Measurements from ENCODE around the gene LPCAT2. TPM values are rescaled to one million over a fixed set of nuclear protein-coding genes. Genes with fewer than 3 reads are reported as not detected.

LPCAT2 gene
- total RNA-seq, 1 experiment from 2014 or later, result 5.0 TPM

DNA sequence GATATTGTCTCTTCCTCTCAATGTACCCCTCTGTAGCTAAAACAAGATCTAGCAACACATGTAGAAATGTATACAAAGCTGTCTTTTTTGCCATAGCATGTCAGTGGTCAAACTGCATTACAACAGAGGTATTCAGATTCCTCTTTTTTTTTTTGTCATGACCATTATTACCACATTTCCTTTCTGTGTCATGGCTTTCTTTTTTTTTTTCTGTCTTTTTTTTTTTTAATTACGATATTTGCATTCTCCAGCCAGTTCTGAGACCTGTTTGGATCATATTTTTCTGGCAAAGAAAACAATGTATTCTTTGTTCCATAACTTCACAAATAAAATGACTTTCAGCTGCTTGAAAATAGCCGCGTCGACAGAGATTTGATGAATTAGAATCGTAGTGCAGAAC is 30.2 kb downstream of the LPCAT2 start:
- Histone ChIP-seq H3K36me3 (replicated peaks; ENCODE audit: control insufficient read depth, insufficient read depth, low read length) (no peaks in the 10 kb centered on the region), H3K27me3 (ENCODE audit: control insufficient read depth, insufficient read depth, low read length) (no peaks in the 10 kb centered on the region), H3K4me3 (ENCODE audit: insufficient read depth, low read depth, low read length) (no peak overlapping the region)
- DNase-seq, result no peak

DNA sequence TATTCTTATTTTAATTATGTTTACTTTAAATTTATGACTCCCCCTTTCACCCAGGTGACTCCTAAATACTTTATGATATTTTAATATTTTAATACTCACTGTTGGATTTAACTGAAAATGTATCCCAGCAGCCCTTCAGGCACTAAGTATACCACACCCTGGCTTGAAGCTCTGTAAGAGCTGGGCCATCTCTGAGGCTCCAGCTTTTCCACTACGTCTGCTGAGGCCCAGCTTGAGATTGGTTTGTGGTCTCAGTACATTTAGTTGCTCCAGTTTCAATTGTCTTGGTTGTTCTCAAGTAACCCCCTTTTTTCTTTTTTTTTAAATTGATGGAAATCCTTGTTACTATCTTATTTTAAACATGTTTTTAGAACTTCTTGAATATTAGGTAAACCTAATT is 30.6 kb downstream of the LPCAT2 start:
- no peak for DNase-seq
- Histone ChIP-seq H3K4me3 (ENCODE audit: insufficient read depth, low read depth, low read length) (no peak overlapping the region), H3K27me3 (ENCODE audit: control insufficient read depth, insufficient read depth, low read length) (no peaks in the 10 kb centered on the region), H3K36me3 (replicated peaks; ENCODE audit: control insufficient read depth, insufficient read depth, low read length) (no peaks in the 10 kb centered on the region)

GRCh38 chr16:55540221-55540620 is 31.3 kb downstream of the LPCAT2 start:
- H3K36me3 ChIP-seq (replicated peaks; ENCODE audit: control insufficient read depth, insufficient read depth, low read length), result no peaks in the 10 kb centered on the region
- no peak overlapping the region for H3K4me3 ChIP-seq (ENCODE audit: insufficient read depth, low read depth, low read length)
- DNase-seq, result no peak
- no peaks in the 10 kb centered on the region for H3K27me3 ChIP-seq (ENCODE audit: control insufficient read depth, insufficient read depth, low read length)

- no peaks in the 10 kb centered on the region for H3K36me3 ChIP-seq (replicated peaks; ENCODE audit: control insufficient read depth, insufficient read depth, low read length)
- H3K4me3 ChIP-seq (ENCODE audit: insufficient read depth, low read depth, low read length), result no peak overlapping the region
- DNase-seq, result no peak
- no peaks in the 10 kb centered on the region for H3K27me3 ChIP-seq (ENCODE audit: control insufficient read depth, insufficient read depth, low read length)
Observed at GRCh38 chr16:55542459-55543082, 33.7 kb downstream of the LPCAT2 start.

- Histone ChIP-seq H3K36me3 (replicated peaks; ENCODE audit: control insufficient read depth, insufficient read depth, low read length) (no peaks in the 10 kb centered on the region), H3K27me3 (ENCODE audit: control insufficient read depth, insufficient read depth, low read length) (no peaks in the 10 kb centered on the region), H3K4me3 (ENCODE audit: insufficient read depth, low read depth, low read length) (no peak overlapping the region)
- DNase-seq, result peak; percentile 4
Observed at GRCh38 chr16:55543472-55543871, 34.6 kb downstream of the LPCAT2 start.

- H3K4me3 ChIP-seq (ENCODE audit: insufficient read depth, low read depth, low read length), result no peak overlapping the region
- no peaks in the 10 kb centered on the region for H3K27me3 ChIP-seq (ENCODE audit: control insufficient read depth, insufficient read depth, low read length)
- no peaks in the 10 kb centered on the region for H3K36me3 ChIP-seq (replicated peaks; ENCODE audit: control insufficient read depth, insufficient read depth, low read length)
- no peak for DNase-seq
Observed at GRCh38 chr16:55552621-55553020, 43.7 kb downstream of the LPCAT2 start.

GRCh38 chr16:55555436-55555835 is 46.6 kb downstream of the LPCAT2 start:
- no peaks in the 10 kb centered on the region for H3K36me3 ChIP-seq (replicated peaks; ENCODE audit: control insufficient read depth, insufficient read depth, low read length)
- H3K27me3 ChIP-seq (ENCODE audit: control insufficient read depth, insufficient read depth, low read length), result no peaks in the 10 kb centered on the region
- no peak for DNase-seq
- H3K4me3 ChIP-seq (ENCODE audit: insufficient read depth, low read depth, low read length), result no peak overlapping the region

DNA sequence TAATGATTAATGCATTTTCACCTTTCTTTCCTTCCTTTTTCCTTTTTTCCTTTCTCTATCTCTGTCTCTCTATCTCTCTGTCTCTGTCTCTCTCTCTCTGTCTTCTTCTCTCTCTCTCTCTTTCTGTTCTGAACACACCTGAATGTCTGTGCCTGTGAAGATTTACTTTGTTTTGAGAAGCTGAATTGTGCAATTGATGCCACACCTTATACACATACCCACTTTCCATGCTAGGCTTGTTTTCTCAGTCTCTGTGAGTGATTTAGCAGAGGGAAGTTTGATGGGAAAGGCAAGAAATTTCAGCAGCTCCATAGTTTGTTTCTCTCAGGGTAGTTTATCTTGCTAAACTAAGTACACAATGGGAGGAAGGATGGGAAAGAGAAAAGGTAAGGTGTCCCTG is 48.3 kb downstream of the LPCAT2 start:
- Histone ChIP-seq H3K27me3 (ENCODE audit: control insufficient read depth, insufficient read depth, low read length) (no peaks in the 10 kb centered on the region), H3K4me3 (ENCODE audit: insufficient read depth, low read depth, low read length) (no peak overlapping the region), H3K36me3 (replicated peaks; ENCODE audit: control insufficient read depth, insufficient read depth, low read length) (no peaks in the 10 kb centered on the region)
- no peak for DNase-seq

GRCh38 chr16:55559233-55559632 is 50.4 kb downstream of the LPCAT2 start:
- Histone ChIP-seq H3K36me3 (replicated peaks; ENCODE audit: control insufficient read depth, insufficient read depth, low read length) (no peaks in the 10 kb centered on the region), H3K27me3 (ENCODE audit: control insufficient read depth, insufficient read depth, low read length) (no peaks in the 10 kb centered on the region), H3K4me3 (ENCODE audit: insufficient read depth, low read depth, low read length) (no peak overlapping the region)
- no peak for DNase-seq

DNA sequence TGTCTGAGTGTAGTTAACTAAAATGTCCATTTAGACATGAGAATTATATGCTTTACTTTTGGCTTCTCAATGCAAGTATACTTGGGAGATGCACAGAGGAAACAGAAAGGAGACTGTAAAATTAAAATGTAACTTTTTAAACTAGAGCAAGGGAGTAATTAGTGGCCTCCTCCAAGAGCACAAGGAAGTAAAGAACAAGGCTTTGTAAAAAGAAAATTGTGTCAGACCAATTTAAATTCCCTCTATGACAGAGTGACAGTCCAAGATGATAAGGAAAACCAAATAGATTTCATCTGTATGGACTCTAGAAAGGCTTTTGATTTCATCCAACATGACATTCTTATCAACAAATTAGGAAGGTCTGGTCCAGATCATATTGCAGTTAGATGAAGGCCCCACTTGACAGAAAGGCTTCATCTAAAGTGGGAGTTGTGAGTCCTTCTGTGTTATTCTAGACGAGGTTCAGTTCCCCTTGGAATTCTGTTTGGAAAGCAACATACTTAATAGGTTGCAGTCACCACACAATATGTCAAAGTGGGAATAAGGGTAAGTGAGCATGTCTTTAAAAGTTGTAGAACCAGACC is 51.2 kb downstream of the LPCAT2 start:
- Histone ChIP-seq H3K36me3 (replicated peaks; ENCODE audit: control insufficient read depth, insufficient read depth, low read length) (no peaks in the 10 kb centered on the region), H3K4me3 (ENCODE audit: insufficient read depth, low read depth, low read length) (no peak overlapping the region), H3K27me3 (ENCODE audit: control insufficient read depth, insufficient read depth, low read length) (no peaks in the 10 kb centered on the region)
- no peak for DNase-seq

GRCh38 chr16:55561319-55561848 is 52.5 kb downstream of the LPCAT2 start:
- no peak for DNase-seq
- H3K4me3 ChIP-seq (ENCODE audit: insufficient read depth, low read depth, low read length), result no peak overlapping the region
- no peaks in the 10 kb centered on the region for H3K27me3 ChIP-seq (ENCODE audit: control insufficient read depth, insufficient read depth, low read length)
- H3K36me3 ChIP-seq (replicated peaks; ENCODE audit: control insufficient read depth, insufficient read depth, low read length), result no peaks in the 10 kb centered on the region

DNA sequence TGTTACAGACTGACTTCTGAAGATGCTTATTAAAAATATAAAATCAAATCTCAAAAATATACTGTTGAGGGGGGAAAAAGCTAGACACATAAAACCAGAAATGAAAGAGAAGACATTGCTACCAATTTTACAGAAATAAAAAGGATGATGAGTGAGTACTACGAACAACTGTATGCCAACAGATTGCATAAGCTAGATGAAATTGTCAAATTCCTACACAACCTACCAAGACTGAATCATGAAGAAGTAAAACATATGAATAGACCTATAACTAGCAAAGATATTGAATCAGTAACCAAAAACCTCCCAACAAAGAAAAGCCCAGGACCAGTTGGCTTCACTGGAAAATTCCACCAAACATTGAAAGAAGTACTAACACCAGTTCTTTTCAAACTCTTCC is 54.1 kb downstream of the LPCAT2 start:
- H3K27me3 ChIP-seq (ENCODE audit: control insufficient read depth, insufficient read depth, low read length), result no peaks in the 10 kb centered on the region
- H3K4me3 ChIP-seq (ENCODE audit: insufficient read depth, low read depth, low read length), result no peak overlapping the region
- H3K36me3 ChIP-seq (replicated peaks; ENCODE audit: control insufficient read depth, insufficient read depth, low read length), result no peaks in the 10 kb centered on the region
- no peak for DNase-seq

GRCh38 chr16:55563797-55564196 is 54.9 kb downstream of the LPCAT2 start:
- Histone ChIP-seq H3K36me3 (replicated peaks; ENCODE audit: control insufficient read depth, insufficient read depth, low read length) (no peaks in the 10 kb centered on the region), H3K27me3 (ENCODE audit: control insufficient read depth, insufficient read depth, low read length) (no peaks in the 10 kb centered on the region), H3K4me3 (ENCODE audit: insufficient read depth, low read depth, low read length) (no peak overlapping the region)
- no peak for DNase-seq

- H3K36me3 ChIP-seq (replicated peaks; ENCODE audit: control insufficient read depth, insufficient read depth, low read length), result no peaks in the 10 kb centered on the region
Observed at GRCh38 chr16:55565086-55565485, 56.2 kb downstream of the LPCAT2 start.

DNA sequence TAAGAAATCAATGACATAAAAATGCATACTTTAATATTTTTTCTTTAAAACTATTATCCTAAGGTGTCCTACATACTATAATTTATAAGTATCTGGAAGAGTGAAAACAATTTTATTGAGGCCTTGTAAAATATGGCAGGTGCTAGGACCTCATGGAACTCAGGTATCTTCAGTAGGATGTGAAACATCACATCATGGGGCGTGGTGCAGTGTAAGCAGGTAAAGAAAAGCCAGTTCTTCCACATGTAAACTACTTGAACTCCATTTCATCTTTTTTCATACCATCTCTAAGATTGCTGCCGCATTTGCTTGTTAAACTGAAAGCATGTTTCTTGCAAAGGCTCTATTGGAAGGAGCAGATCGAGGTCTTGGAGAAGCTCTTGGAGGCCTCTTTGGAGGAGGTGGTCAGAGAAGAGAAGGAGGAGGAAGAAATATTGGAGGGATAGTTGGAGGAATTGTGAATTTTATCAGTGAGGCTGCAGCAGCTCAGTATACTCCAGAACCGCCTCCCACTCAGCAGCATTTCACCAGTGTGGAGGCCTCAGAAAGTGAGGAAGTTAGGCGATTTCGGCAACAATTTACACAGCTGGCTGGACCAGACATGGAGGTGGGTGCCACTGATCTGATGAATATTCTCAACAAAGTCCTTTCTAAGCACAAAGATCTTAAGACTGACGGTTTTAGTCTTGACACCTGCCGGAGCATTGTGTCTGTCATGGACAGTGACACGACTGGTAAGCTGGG is 57.7 kb downstream of the LPCAT2 start, which contains the start of gene CAPNS2:
Gene CAPNS2, plus strand, starts transcription at position 253 of the 744 bp plus-strand sequence. Its CDS starts 73 bp downstream, at position 326.
- no peaks in the 10 kb centered on the region for H3K27me3 ChIP-seq (ENCODE audit: control insufficient read depth, insufficient read depth, low read length)
- no peak within 1 kb of the TSS for H3K4me3 ChIP-seq (ENCODE audit: insufficient read depth, low read depth, low read length)
- no peaks in the 10 kb centered on the region for H3K36me3 ChIP-seq (replicated peaks; ENCODE audit: control insufficient read depth, insufficient read depth, low read length)
- no peak for DNase-seq

More at GRCh38 chr16:55565086-55565485, 56.2 kb downstream of the LPCAT2 start:
- Histone ChIP-seq H3K4me3 (ENCODE audit: insufficient read depth, low read depth, low read length) (no peak overlapping the region), H3K27me3 (ENCODE audit: control insufficient read depth, insufficient read depth, low read length) (no peaks in the 10 kb centered on the region)
- DNase-seq, result no peak
